HEK293 (cell line): ENCODE measurements around the gene RNASEH2A.

Experiments used
- BCL11A ChIP-seq: fragments of 450-650 bp; formaldehyde crosslinking; IDR thresholded peaks from 2 replicates; pipeline ENCODE4 v1.5.1; 2016; ENCODE audit warnings: low read depth, missing biosample characterization, missing genetic modification characterization
- BCL11B ChIP-seq: fragments of 450-650 bp; formaldehyde crosslinking; IDR thresholded peaks from 2 replicates; pipeline ENCODE4 v1.5.1; 2016; ENCODE audit warnings: low read depth, missing biosample characterization, missing genetic modification characterization
- GLI2 ChIP-seq: fragments of 450-650 bp; formaldehyde crosslinking; IDR thresholded peaks from 2 replicates; pipeline ENCODE4; 2017; ENCODE audit warnings: missing biosample characterization, missing genetic modification characterization, low read depth, borderline replicate concordance
- KLF8 ChIP-seq: fragments of 450-650 bp; formaldehyde crosslinking; IDR thresholded peaks from 2 replicates; pipeline ENCODE4 v1.5.1; 2016; ENCODE audit warnings: missing biosample characterization, missing genetic modification characterization
- PATZ1 ChIP-seq: fragments of 450-650 bp; formaldehyde crosslinking; IDR thresholded peaks from 2 replicates; pipeline ENCODE4 v1.5.1; 2016; ENCODE audit warnings: missing biosample characterization, missing genetic modification characterization
- REST ChIP-seq: fragments of 450-650 bp; formaldehyde crosslinking; IDR thresholded peaks from 2 replicates; pipeline ENCODE4 v1.5.1; 2016; ENCODE audit warnings: missing biosample characterization, missing genetic modification characterization
- SCRT1 ChIP-seq: fragments of 450-650 bp; formaldehyde crosslinking; IDR thresholded peaks from 2 replicates; pipeline ENCODE4 v1.5.1; 2016; ENCODE audit warnings: missing biosample characterization, missing genetic modification characterization, borderline replicate concordance
- ZBTB20 ChIP-seq: fragments of 450-650 bp; formaldehyde crosslinking; IDR thresholded peaks from 2 replicates; pipeline ENCODE4 v1.5.1; 2016; ENCODE audit warnings: missing biosample characterization, missing genetic modification characterization
- ZBTB21 ChIP-seq: fragments of 450-650 bp; formaldehyde crosslinking; IDR thresholded peaks from 2 replicates; pipeline ENCODE4 v1.5.1; 2017; ENCODE audit warnings: missing biosample characterization, missing genetic modification characterization
- ZNF133 ChIP-seq: fragments of 450-650 bp; formaldehyde crosslinking; IDR thresholded peaks from 2 replicates; pipeline ENCODE4 v1.5.1; 2016; ENCODE audit warnings: missing biosample characterization, missing genetic modification characterization
- ZNF248 ChIP-seq: fragments of 450-650 bp; formaldehyde crosslinking; IDR thresholded peaks from 2 replicates; pipeline ENCODE4 v1.5.1; 2017; ENCODE audit warnings: missing biosample characterization, missing genetic modification characterization
- ZNF292 ChIP-seq: fragments of 450-650 bp; formaldehyde crosslinking; IDR thresholded peaks from 2 replicates; pipeline ENCODE4 v1.5.1; 2016; ENCODE audit warnings: low read depth, missing biosample characterization, missing genetic modification characterization, borderline replicate concordance
- ZNF350 ChIP-seq: fragments of 450-650 bp; formaldehyde crosslinking; IDR thresholded peaks from 2 replicates; pipeline ENCODE4 v1.5.0; 2017; ENCODE audit warnings: missing biosample characterization, mild to moderate bottlenecking, missing genetic modification characterization
- ZNF354C ChIP-seq: fragments of 450-650 bp; formaldehyde crosslinking; IDR thresholded peaks from 2 replicates; pipeline ENCODE4 v1.5.1; 2016; ENCODE audit warnings: missing biosample characterization, missing genetic modification characterization, low read depth, borderline replicate concordance
- ZNF37A ChIP-seq: fragments of 450-650 bp; IDR thresholded peaks from 2 replicates; pipeline ENCODE4 v1.5.1; 2018; ENCODE audit warnings: missing biosample characterization, missing genetic modification characterization
- ZNF398 ChIP-seq: fragments of 450-650 bp; formaldehyde crosslinking; IDR thresholded peaks from 2 replicates; pipeline ENCODE4 v1.5.1; 2017; ENCODE audit warnings: missing biosample characterization, missing genetic modification characterization
- ZNF513 ChIP-seq: fragments of 450-650 bp; IDR thresholded peaks from 2 replicates; pipeline ENCODE4 v1.5.1; 2018; ENCODE audit warnings: missing biosample characterization, missing genetic modification characterization
- ZNF518A ChIP-seq: fragments of 450-650 bp; formaldehyde crosslinking; conservative IDR thresholded peaks from 2 replicates; pipeline ENCODE4 v1.5.1; 2016; ENCODE audit warnings: low read depth, missing biosample characterization, missing genetic modification characterization
- ZNF561 ChIP-seq: fragments of 450-650 bp; IDR thresholded peaks from 2 replicates; pipeline ENCODE4 v1.5.1; 2018; ENCODE audit warnings: missing biosample characterization, missing genetic modification characterization, borderline replicate concordance
- ZNF580 ChIP-seq: fragments of 450-650 bp; formaldehyde crosslinking; IDR thresholded peaks from 2 replicates; pipeline ENCODE4 v1.5.1; 2016; ENCODE audit warnings: missing biosample characterization, missing genetic modification characterization
- ZNF610 ChIP-seq: fragments of 450-650 bp; formaldehyde crosslinking; IDR thresholded peaks from 2 replicates; pipeline ENCODE4 v1.5.1; 2016; ENCODE audit warnings: missing biosample characterization, missing genetic modification characterization, borderline replicate concordance
- ZNF777 ChIP-seq: fragments of 450-650 bp; formaldehyde crosslinking; IDR thresholded peaks from 2 replicates; pipeline ENCODE4 v1.5.1; 2017; ENCODE audit warnings: missing biosample characterization, missing genetic modification characterization, borderline replicate concordance
- ZNF792 ChIP-seq: fragments of 450-650 bp; formaldehyde crosslinking; IDR thresholded peaks from 2 replicates; pipeline ENCODE4 v1.5.1; 2016; ENCODE audit warnings: missing biosample characterization, missing genetic modification characterization
- ZSCAN30 ChIP-seq: fragments of 450-650 bp; IDR thresholded peaks from 2 replicates; pipeline ENCODE4 v1.5.1; 2018; ENCODE audit warnings: missing biosample characterization, mild to moderate bottlenecking, missing genetic modification characterization, moderate library complexity

RNASEH2A gene

GRCh38 chr19:12777217-12778016 lies 29.0 kb upstream of the RNASEH2A start (continued):
- no peak for TF ChIP-seq SCRT1 (tag by site-specific recombination)
- no peak for TF ChIP-seq REST (tag by site-specific recombination)
- TF ChIP-seq ZNF513, result no peak
- peak; percentile 99 for TF ChIP-seq ZNF792 (tag by site-specific recombination)
- TF ChIP-seq ZSCAN30, result peak; percentile 92
- no peak for TF ChIP-seq ZNF777 (tag by site-specific recombination)
- TF ChIP-seq ZNF580 (tag by site-specific recombination), result no peak
- peak; percentile 95 for TF ChIP-seq PATZ1
- TF ChIP-seq ZNF610 (tag by site-specific recombination), result no peak
- no peak for TF ChIP-seq BCL11B (tag by site-specific recombination)
- no peak for TF ChIP-seq ZNF248
- TF ChIP-seq ZNF133, result no peak
- TF ChIP-seq ZNF354C (tag by site-specific recombination), result no peak
- peak; percentile 83 for TF ChIP-seq ZNF398 (tag by site-specific recombination)
- no peak for TF ChIP-seq ZNF292 (tag by site-specific recombination)
- no peak for TF ChIP-seq ZNF350 (tag by site-specific recombination)
- no peak for TF ChIP-seq ZBTB21 (tag by site-specific recombination)
- peak; percentile 26; the same call in 1 of the 2 replicates for TF ChIP-seq BCL11A (tag by site-specific recombination)
- no peak for TF ChIP-seq GLI2 (tag by site-specific recombination)
- no peak; the same call in 1 of the 2 replicates for TF ChIP-seq ZNF518A
- TF ChIP-seq ZBTB20, result no peak
- peak; percentile 75; the same call in 1 of the 2 replicates for TF ChIP-seq ZNF561 (tag by site-specific recombination)
- peak; percentile 57; the same call in 1 of the 2 replicates for TF ChIP-seq KLF8 (tag by site-specific recombination)
- TF ChIP-seq ZNF37A (tag by site-specific recombination), result no peak
